ENCODE data around the gene JAZF1. TPM values are rescaled to one million over a fixed set of nuclear protein-coding genes. Genes with fewer than 3 reads are reported as not detected.

Gene JAZF1
- total and polyA plus RNA-seq, 5 donors from 2014 or later = 6.4 to 30.7 (median 7.6) TPM

DNA sequence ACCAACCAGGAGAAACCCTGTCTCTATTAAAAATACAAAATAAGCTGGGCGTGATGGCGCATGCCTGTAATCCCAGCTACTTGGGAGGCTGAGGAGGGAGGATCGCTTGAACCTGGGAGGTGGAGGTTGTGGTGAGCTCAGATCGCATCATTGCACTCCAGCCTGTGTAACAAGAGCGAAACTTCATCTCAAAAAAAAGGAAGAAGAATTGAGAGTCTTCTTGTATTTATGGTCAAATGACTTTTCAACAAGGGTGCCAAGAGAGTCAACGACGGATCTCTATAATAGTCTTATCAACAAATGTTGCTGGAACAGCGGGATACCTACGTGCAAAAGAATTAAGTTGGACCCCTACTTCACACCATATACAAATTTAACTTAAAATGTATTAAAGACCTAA, 21.6 kb upstream of the JAZF1 start:
- no peak overlapping the region for H3K4me3 Mint-ChIP-seq
- peaks cover 66% of the 10 kb centered on the region for H3K27me3 Mint-ChIP-seq
- peaks cover 0 to 7% (median 3%) of the 10 kb centered on the region in 4 donors for H3K4me1 Mint-ChIP-seq
- H3K27ac Mint-ChIP-seq = no peak overlapping the region
- Histone ChIP-seq H3K4me3 (ENCODE audit: low read depth, low read length) (no peak overlapping the region), H3K4me1 (ENCODE audit: control insufficient read depth, insufficient read depth, low read length, poor library complexity, severe bottlenecking) (no peaks in the 10 kb centered on the region), H3K9me3 (ENCODE audit: control insufficient read depth in 2 of 2, low read length in 2 of 2) (peaks cover 0 to 3% of the 10 kb centered on the region in 2 experiments), H3K36me3 (ENCODE audit: control insufficient read depth, insufficient read depth, low read length) (no peaks in the 10 kb centered on the region), H3K27me3 (ENCODE audit: control insufficient read depth, insufficient read depth, low read length) (peaks cover 13% of the 10 kb centered on the region), H3K27ac (ENCODE audit: insufficient read depth, low read length, poor library complexity, severe bottlenecking) (no peak overlapping the region)
- no peak for DNase-seq
- H3K9me3 Mint-ChIP-seq = peaks cover 0 to 11% (median 2%) of the 10 kb centered on the region in 7 donors
- no peak for ATAC-seq (ENCODE audit: low read depth in 2 of 2)
- no peaks in the 10 kb centered on the region for H3K36me3 Mint-ChIP-seq

- DNase-seq = no peak
- Histone ChIP-seq H3K27ac (ENCODE audit: insufficient read depth, low read length, poor library complexity, severe bottlenecking) (no peak overlapping the region), H3K27me3 (ENCODE audit: control insufficient read depth, insufficient read depth, low read length) (peaks cover 10% of the 10 kb centered on the region), H3K4me3 (ENCODE audit: low read depth, low read length) (no peak overlapping the region), H3K4me1 (ENCODE audit: control insufficient read depth, insufficient read depth, low read length, poor library complexity, severe bottlenecking) (no peaks in the 10 kb centered on the region), H3K9me3 (ENCODE audit: control insufficient read depth in 2 of 2, low read length in 2 of 2) (no peaks in the 10 kb centered on the region), H3K36me3 (ENCODE audit: control insufficient read depth, insufficient read depth, low read length) (no peaks in the 10 kb centered on the region)
- Mint-ChIP-seq H3K36me3 (no peaks in the 10 kb centered on the region), H3K9me3 (peaks cover 0 to 4% (median 0%) of the 10 kb centered on the region in 7 donors), H3K4me1 (peaks cover 0 to 2% (median 0%) of the 10 kb centered on the region in 4 donors), H3K4me3 (no peak overlapping the region), H3K27ac (no peak overlapping the region), H3K27me3 (peaks cover 55% of the 10 kb centered on the region)
- ATAC-seq (ENCODE audit: low read depth in 2 of 2) = no peak
These were observed 20.5 kb upstream of the JAZF1 start for GRCh38 chr7:28201131-28201530.

- Mint-ChIP-seq H3K9me3 (peaks cover 0 to 4% (median 0%) of the 10 kb centered on the region in 7 donors), H3K4me3 (no peak overlapping the region), H3K36me3 (no peaks in the 10 kb centered on the region), H3K4me1 (peaks cover 0 to 2% (median 0%) of the 10 kb centered on the region in 4 donors), H3K27ac (no peak overlapping the region), H3K27me3 (peaks cover 53% of the 10 kb centered on the region)
- no peak overlapping the region for H3K27ac ChIP-seq (ENCODE audit: insufficient read depth, low read length, poor library complexity, severe bottlenecking)
- peaks cover 10% of the 10 kb centered on the region for H3K27me3 ChIP-seq (ENCODE audit: control insufficient read depth, insufficient read depth, low read length)
- DNase-seq (no peak), ATAC-seq (ENCODE audit: low read depth in 2 of 2) (no peak)
- H3K36me3 ChIP-seq (ENCODE audit: control insufficient read depth, insufficient read depth, low read length) = no peaks in the 10 kb centered on the region
- no peak overlapping the region for H3K4me3 ChIP-seq (ENCODE audit: low read depth, low read length)
- H3K9me3 ChIP-seq (ENCODE audit: control insufficient read depth in 2 of 2, low read length in 2 of 2) = no peaks in the 10 kb centered on the region
- no peaks in the 10 kb centered on the region for H3K4me1 ChIP-seq (ENCODE audit: control insufficient read depth, insufficient read depth, low read length, poor library complexity, severe bottlenecking)
These were observed 20.0 kb upstream of the JAZF1 start for GRCh38 chr7:28200598-28200997.

- H3K27ac ChIP-seq (ENCODE audit: insufficient read depth, low read length, poor library complexity, severe bottlenecking) = no peak overlapping the region
- H3K9me3 ChIP-seq (ENCODE audit: control insufficient read depth in 2 of 2, low read length in 2 of 2) = no peaks in the 10 kb centered on the region
- H3K27me3 ChIP-seq (ENCODE audit: control insufficient read depth, insufficient read depth, low read length) = peaks cover 10% of the 10 kb centered on the region
- Mint-ChIP-seq H3K9me3 (peaks cover 0 to 2% (median 0%) of the 10 kb centered on the region in 7 donors), H3K27ac (no peak overlapping the region), H3K4me1 (peaks cover 0 to 2% (median 0%) of the 10 kb centered on the region in 4 donors), H3K4me3 (no peak overlapping the region), H3K27me3 (peaks cover 47% of the 10 kb centered on the region), H3K36me3 (no peaks in the 10 kb centered on the region)
- DNase-seq = no peak
- no peaks in the 10 kb centered on the region for H3K36me3 ChIP-seq (ENCODE audit: control insufficient read depth, insufficient read depth, low read length)
- H3K4me3 ChIP-seq (ENCODE audit: low read depth, low read length) = no peak overlapping the region
- no peak for ATAC-seq (ENCODE audit: low read depth in 2 of 2)
- no peaks in the 10 kb centered on the region for H3K4me1 ChIP-seq (ENCODE audit: control insufficient read depth, insufficient read depth, low read length, poor library complexity, severe bottlenecking)
These were observed 18.5 kb upstream of the JAZF1 start for GRCh38 chr7:28199021-28199510.

- Histone ChIP-seq H3K4me1 (ENCODE audit: control insufficient read depth, insufficient read depth, low read length, poor library complexity, severe bottlenecking) (no peaks in the 10 kb centered on the region), H3K4me3 (ENCODE audit: low read depth, low read length) (no peak overlapping the region), H3K27me3 (ENCODE audit: control insufficient read depth, insufficient read depth, low read length) (peaks cover 5% of the 10 kb centered on the region), H3K9me3 (ENCODE audit: control insufficient read depth in 2 of 2, low read length in 2 of 2) (no peaks in the 10 kb centered on the region), H3K27ac (ENCODE audit: insufficient read depth, low read length, poor library complexity, severe bottlenecking) (no peak overlapping the region), H3K36me3 (ENCODE audit: control insufficient read depth, insufficient read depth, low read length) (no peaks in the 10 kb centered on the region)
- peak overlapping the region in 1 of 4 donors; percentile 3 for H3K4me3 Mint-ChIP-seq
- DNase-seq (no peak), ATAC-seq (ENCODE audit: low read depth in 2 of 2) (no peak)
- no peaks in the 10 kb centered on the region for H3K9me3 Mint-ChIP-seq
- H3K27ac Mint-ChIP-seq = peak overlapping the region in 1 of 3 donors; percentile 16
- H3K27me3 Mint-ChIP-seq = peaks cover 37% of the 10 kb centered on the region
- H3K4me1 Mint-ChIP-seq = no peaks in the 10 kb centered on the region
- no peaks in the 10 kb centered on the region for H3K36me3 Mint-ChIP-seq
These were observed 15.5 kb upstream of the JAZF1 start for GRCh38 chr7:28195910-28196620.

- no peak overlapping the region for H3K4me3 ChIP-seq (ENCODE audit: low read depth, low read length)
- Mint-ChIP-seq H3K4me3 (no peak overlapping the region), H3K4me1 (peaks cover 0 to 3% (median 0%) of the 10 kb centered on the region in 4 donors), H3K27me3 (peaks cover 16% of the 10 kb centered on the region), H3K9me3 (no peaks in the 10 kb centered on the region), H3K27ac (no peak overlapping the region), H3K36me3 (no peaks in the 10 kb centered on the region)
- H3K27me3 ChIP-seq (ENCODE audit: control insufficient read depth, insufficient read depth, low read length) = no peaks in the 10 kb centered on the region
- DNase-seq (no peak), ATAC-seq (ENCODE audit: low read depth in 2 of 2) (no peak)
- no peak overlapping the region for H3K27ac ChIP-seq (ENCODE audit: insufficient read depth, low read length, poor library complexity, severe bottlenecking)
- no peaks in the 10 kb centered on the region for H3K9me3 ChIP-seq (ENCODE audit: control insufficient read depth in 2 of 2, low read length in 2 of 2)
- H3K36me3 ChIP-seq (ENCODE audit: control insufficient read depth, insufficient read depth, low read length) = no peaks in the 10 kb centered on the region
- no peaks in the 10 kb centered on the region for H3K4me1 ChIP-seq (ENCODE audit: control insufficient read depth, insufficient read depth, low read length, poor library complexity, severe bottlenecking)
These were observed 12.4 kb upstream of the JAZF1 start for GRCh38 chr7:28192786-28193585.

GRCh38 chr7:28191751-28192150, 11.2 kb upstream of the JAZF1 start:
- no peak overlapping the region for H3K27ac ChIP-seq (ENCODE audit: insufficient read depth, low read length, poor library complexity, severe bottlenecking)
- Mint-ChIP-seq H3K36me3 (no peaks in the 10 kb centered on the region), H3K9me3 (no peaks in the 10 kb centered on the region), H3K4me3 (no peak overlapping the region), H3K27ac (no peak overlapping the region), H3K4me1 (peaks cover 0 to 3% (median 0%) of the 10 kb centered on the region in 4 donors), H3K27me3 (peaks cover 16% of the 10 kb centered on the region)
- H3K36me3 ChIP-seq (ENCODE audit: control insufficient read depth, insufficient read depth, low read length) = no peaks in the 10 kb centered on the region
- no peaks in the 10 kb centered on the region for H3K9me3 ChIP-seq (ENCODE audit: control insufficient read depth in 2 of 2, low read length in 2 of 2)
- H3K4me3 ChIP-seq (ENCODE audit: low read depth, low read length) = no peak overlapping the region
- ATAC-seq (ENCODE audit: low read depth in 2 of 2) = no peak
- H3K27me3 ChIP-seq (ENCODE audit: control insufficient read depth, insufficient read depth, low read length) = no peaks in the 10 kb centered on the region
- DNase-seq = no peak
- H3K4me1 ChIP-seq (ENCODE audit: control insufficient read depth, insufficient read depth, low read length, poor library complexity, severe bottlenecking) = no peaks in the 10 kb centered on the region

All from CD4-positive, CD25-positive, alpha-beta regulatory T cell (primary cell).